ENCODE measurements around the gene NACC1. TPM values are rescaled to one million over a fixed set of nuclear protein-coding genes. Genes with fewer than 3 reads are reported as not detected.

Gene NACC1
- total RNA-seq, 4 donors from 2014 or later: 13.4 to 47.6 (median 35.3) TPM

- no peaks in the 10 kb centered on the region for H3K27me3 ChIP-seq
- no peaks in the 10 kb centered on the region for H3K9me3 ChIP-seq
- TF ChIP-seq CTCF (IDR thresholded peaks at IDR 0.05) (peak in 1 of 2 donors; percentile 25), EP300 (IDR thresholded peaks at IDR 0.05) (no peak)
- peaks cover 91% of the 10 kb centered on the region for H3K4me1 ChIP-seq
- WGBS: 59% methylated on average over 41 of the region's 44 CpGs
- DNase-seq (ENCODE audit: low spot score in 2 of 2): no peak
- H3K36me3 ChIP-seq: peaks cover 7% of the 10 kb centered on the region
- peak overlapping the region; percentile 89 for H3K27ac ChIP-seq
- peak overlapping the region; percentile 53 for H3K4me3 ChIP-seq
These were observed 21.8 kb upstream of the NACC1 start for GRCh38 chr19:13095934-13096927.

- TF ChIP-seq POLR2A (IDR thresholded peaks at IDR 0.05) (no peak), POLR2AphosphoS5 (IDR thresholded peaks at IDR 0.05) (no peak), EP300 (IDR thresholded peaks at IDR 0.05) (no peak), CTCF (IDR thresholded peaks at IDR 0.05) (no peak)
- Histone ChIP-seq H3K4me3 (peak overlapping the region; percentile 53), H3K9me3 (no peaks in the 10 kb centered on the region), H3K36me3 (peaks cover 7% of the 10 kb centered on the region), H3K4me1 (peaks cover 90% of the 10 kb centered on the region), H3K27ac (peak overlapping the region; percentile 89), H3K27me3 (no peaks in the 10 kb centered on the region)
- no peak for DNase-seq (ENCODE audit: low spot score in 2 of 2)
- WGBS: 45% methylated on average over 20 of the region's 20 CpGs
These were observed 21.0 kb upstream of the NACC1 start for GRCh38 chr19:13097033-13097462.

GRCh38 chr19:13097463-13098258 lies 20.4 kb upstream of the NACC1 start:
- Histone ChIP-seq H3K27ac (peak overlapping the region; percentile 89), H3K9me3 (no peaks in the 10 kb centered on the region), H3K27me3 (no peaks in the 10 kb centered on the region), H3K4me1 (peaks cover 90% of the 10 kb centered on the region), H3K4me3 (peak overlapping the region; percentile 53), H3K36me3 (peaks cover 7% of the 10 kb centered on the region)
- WGBS: 13% methylated on average over 42 of the region's 69 CpGs
- no peak for TF ChIP-seq EP300 (IDR thresholded peaks at IDR 0.05)
- TF ChIP-seq POLR2AphosphoS5 (IDR thresholded peaks at IDR 0.05): no peak
- no peak for TF ChIP-seq POLR2A (IDR thresholded peaks at IDR 0.05)
- no peak for TF ChIP-seq CTCF (IDR thresholded peaks at IDR 0.05)
- no peak for DNase-seq (ENCODE audit: low spot score in 2 of 2)

GRCh38 chr19:13098277-13099072 lies 19.6 kb upstream of the NACC1 start:
- Histone ChIP-seq H3K27ac (peak overlapping the region; percentile 89), H3K27me3 (no peaks in the 10 kb centered on the region), H3K4me1 (peaks cover 90% of the 10 kb centered on the region), H3K36me3 (peaks cover 7% of the 10 kb centered on the region), H3K9me3 (no peaks in the 10 kb centered on the region), H3K4me3 (peak overlapping the region; percentile 53)
- no peak for TF ChIP-seq POLR2AphosphoS5 (IDR thresholded peaks at IDR 0.05)
- no peak for TF ChIP-seq EP300 (IDR thresholded peaks at IDR 0.05)
- TF ChIP-seq CTCF (IDR thresholded peaks at IDR 0.05): no peak
- no peak for TF ChIP-seq POLR2A (IDR thresholded peaks at IDR 0.05)
- 9% methylated on average over 35 of the region's 58 CpGs for WGBS
- DNase-seq (ENCODE audit: low spot score in 2 of 2): no peak
